BLaER1 treated with 17β-estradiol and CSF1 and Interleukin-3, amounts not matched to agents 10 nM and 100 nM (cell line): Measurements from ENCODE around the gene ZNF600.
"Not testable (repeated sequence)": the region's sequence is repeated elsewhere in the genome, so short reads cannot be mapped to it uniquely, and the experiment has no call there.

Source experiments
- H3K27ac ChIP-seq, 11 experiments: shearing (Covaris generic); formaldehyde crosslinking; 2 replicates each; pipeline ENCODE4 v1.8.1; 2022
- H3K27me3 ChIP-seq, 11 experiments: shearing (Covaris generic); formaldehyde crosslinking; 2 replicates each; pipeline ENCODE4 v1.8.1; 2022
- H3K36me3 ChIP-seq, 11 experiments: shearing (Covaris generic); formaldehyde crosslinking; 2 replicates each; pipeline ENCODE4 v1.8.1; 2022
- H3K4me1 ChIP-seq, 10 experiments: shearing (Covaris generic); formaldehyde crosslinking; 2 replicates each; pipeline ENCODE4 v1.8.1; 2022
- H3K4me2 ChIP-seq, 11 experiments: shearing (Covaris generic); formaldehyde crosslinking; 2 replicates each; pipeline ENCODE4 v1.8.1; 2022
- H3K4me3 ChIP-seq, 10 experiments: shearing (Covaris generic); formaldehyde crosslinking; 2 replicates each; pipeline ENCODE4 v1.8.1; 2022
- H3K9ac ChIP-seq, 11 experiments: shearing (Covaris generic); formaldehyde crosslinking; 2 replicates each; pipeline ENCODE4 v1.8.1; 2022
- H3K9me3 ChIP-seq, 11 experiments: shearing (Covaris generic); formaldehyde crosslinking; replicated peaks in 1 of 11; 2 replicates each; pipeline ENCODE4 v1.8.1; 2022
- H4K20me1 ChIP-seq, 11 experiments: shearing (Covaris generic); formaldehyde crosslinking; 2 replicates each; pipeline ENCODE4 v1.8.1; 2022
- Cebpa-rat ChIP-seq, 11 experiments: shearing (Covaris generic); IDR thresholded peaks; 2 replicates each; pipeline ENCODE4 v1.8.1; 2022

Gene ZNF600

GRCh38 chr19:52748336-52748950 is 38.1 kb downstream of the ZNF600 start:
- no peaks in the 10 kb centered on the region for H3K27me3 ChIP-seq
- no peak overlapping the region for H3K4me2 ChIP-seq
- H4K20me1 ChIP-seq = no peaks in the 10 kb centered on the region
- no peaks in the 10 kb centered on the region for H3K9me3 ChIP-seq
- H3K27ac ChIP-seq = no peak overlapping the region
- H3K4me3 ChIP-seq = no peak overlapping the region
- no peaks in the 10 kb centered on the region for H3K4me1 ChIP-seq
- no peaks in the 10 kb centered on the region for H3K36me3 ChIP-seq
- no peak for TF ChIP-seq Cebpa-rat (IDR thresholded peaks at IDR 0.05)
- peak overlapping the region in 1 of 11 experiments; percentile 48; a peak in 1 of 22 replicates for H3K9ac ChIP-seq

- not testable (repeated sequence) for H3K36me3 ChIP-seq, H3K9ac ChIP-seq, H4K20me1 ChIP-seq, H3K27ac ChIP-seq, H3K27me3 ChIP-seq, H3K9me3 ChIP-seq, H3K4me3 ChIP-seq, H3K4me2 ChIP-seq
- H3K4me1 ChIP-seq = peaks cover 7 to 17% (median 10%) of the 10 kb centered on the region in 10 experiments; a peak in 19 of 20 replicates
Measured at GRCh38 chr19:52745919-52746318, 40.7 kb downstream of the ZNF600 start.

- Histone ChIP-seq H3K4me1 (peaks cover 7 to 17% (median 10%) of the 10 kb centered on the region in 10 experiments; a peak in 19 of 20 replicates), H3K36me3 (no peaks in the 10 kb centered on the region), H3K4me2 (peak overlapping the region in 3 of 11 experiments; percentile 19 to 52 (median 35); a peak in 3 of 22 replicates), H3K27ac (no peak overlapping the region), H3K9ac (no peak overlapping the region), H3K4me3 (no peak overlapping the region), H4K20me1 (no peaks in the 10 kb centered on the region), H3K9me3 (0 out of 22 replicates have a peak, but pooled peaks cover 0 to 6% (median 0%) of the 10 kb centered on the region in 11 experiments), H3K27me3 (no peaks in the 10 kb centered on the region)
- TF ChIP-seq Cebpa-rat (IDR thresholded peaks at IDR 0.05) = no peak
Measured at GRCh38 chr19:52743091-52743490, 43.5 kb downstream of the ZNF600 start.

- peak overlapping the region; percentile 4 to 62 (median 55); a peak in 21 of 22 replicates for H3K4me2 ChIP-seq
- H3K4me1 ChIP-seq = peaks cover 7 to 17% (median 10%) of the 10 kb centered on the region in 10 experiments; a peak in 19 of 20 replicates
- no peaks in the 10 kb centered on the region for H4K20me1 ChIP-seq
Measured at GRCh38 chr19:52742516-52742915, 44.1 kb downstream of the ZNF600 start.

GRCh38 chr19:52741951-52742485 is 44.6 kb downstream of the ZNF600 start:
- Histone ChIP-seq H3K4me3 (no peak overlapping the region), H3K36me3 (no peaks in the 10 kb centered on the region), H3K4me2 (peak overlapping the region; percentile 4 to 62 (median 55); a peak in 21 of 22 replicates), H3K4me1 (peaks cover 7 to 17% (median 10%) of the 10 kb centered on the region in 10 experiments; a peak in 19 of 20 replicates), H3K9me3 (0 out of 22 replicates have a peak, but pooled peaks cover 0 to 6% (median 0%) of the 10 kb centered on the region in 11 experiments), H3K9ac (no peak overlapping the region), H3K27ac (no peak overlapping the region), H4K20me1 (no peaks in the 10 kb centered on the region), H3K27me3 (no peaks in the 10 kb centered on the region)
- no peak for TF ChIP-seq Cebpa-rat (IDR thresholded peaks at IDR 0.05)

More at GRCh38 chr19:52742516-52742915, 44.1 kb downstream of the ZNF600 start:
- Histone ChIP-seq H3K9ac (no peak overlapping the region), H3K36me3 (no peaks in the 10 kb centered on the region), H3K27ac (no peak overlapping the region), H3K4me3 (no peak overlapping the region), H3K27me3 (no peaks in the 10 kb centered on the region), H3K9me3 (0 out of 22 replicates have a peak, but pooled peaks cover 0 to 6% (median 0%) of the 10 kb centered on the region in 11 experiments)
- TF ChIP-seq Cebpa-rat (IDR thresholded peaks at IDR 0.05) = no peak

- H4K20me1 ChIP-seq, H3K9ac ChIP-seq, H3K27me3 ChIP-seq, H3K4me3 ChIP-seq, H3K36me3 ChIP-seq, H3K9me3 ChIP-seq, H3K27ac ChIP-seq: not testable (repeated sequence)
- peaks cover 7 to 18% (median 10%) of the 10 kb centered on the region in 10 experiments; a peak in 19 of 20 replicates for H3K4me1 ChIP-seq
- 0 out of 22 replicates have a peak overlapping the region, but pooled peaks of 1 of the 11 experiments have one; percentile 61 for H3K4me2 ChIP-seq
Measured at GRCh38 chr19:52741371-52741770, 45.2 kb downstream of the ZNF600 start.

GRCh38 chr19:52739576-52739975 is 47.0 kb downstream of the ZNF600 start:
- Histone ChIP-seq H3K4me3 (no peak overlapping the region), H3K36me3 (no peaks in the 10 kb centered on the region), H3K9ac (no peak overlapping the region), H3K9me3 (peaks cover 0 to 6% (median 0%) of the 10 kb centered on the region in 11 experiments; a peak in 1 of 22 replicates), H3K27ac (no peak overlapping the region), H3K4me2 (no peak overlapping the region), H3K4me1 (peaks cover 15 to 31% (median 21%) of the 10 kb centered on the region in 10 experiments), H4K20me1 (no peaks in the 10 kb centered on the region), H3K27me3 (no peaks in the 10 kb centered on the region)
- no peak for TF ChIP-seq Cebpa-rat (IDR thresholded peaks at IDR 0.05)

- H4K20me1 ChIP-seq = peaks cover 0 to 10% (median 0%) of the 10 kb centered on the region in 11 experiments; a peak in 3 of 22 replicates
- peaks cover 7 to 17% (median 11%) of the 10 kb centered on the region in 11 experiments; a peak in 21 of 22 replicates for H3K36me3 ChIP-seq
- H3K27me3 ChIP-seq = no peaks in the 10 kb centered on the region
- TF ChIP-seq Cebpa-rat (IDR thresholded peaks at IDR 0.05) = no peak
- peak overlapping the region in 4 of 10 experiments; percentile 90 to 97 (median 93); a peak in 3 of 20 replicates for H3K4me3 ChIP-seq
- H3K4me1 ChIP-seq = peaks cover 21 to 31% (median 24%) of the 10 kb centered on the region in 10 experiments
- peak overlapping the region; percentile 56 to 91 (median 78) for H3K4me2 ChIP-seq
- H3K9ac ChIP-seq = peak overlapping the region; percentile 86 to 96 (median 92); a peak in 20 of 22 replicates
- H3K9me3 ChIP-seq = peaks cover 0 to 6% (median 0%) of the 10 kb centered on the region in 11 experiments; a peak in 1 of 22 replicates
- H3K27ac ChIP-seq = peak overlapping the region; percentile 75 to 94 (median 87); a peak in 21 of 22 replicates
Measured at GRCh38 chr19:52735734-52736133, 50.9 kb downstream of the ZNF600 start.
